ENCODE data around the gene LDLRAD4. TPM values are rescaled to one million over a fixed set of nuclear protein-coding genes. Genes with fewer than 3 reads are reported as not detected.

LDLRAD4 gene
- total and polyA plus RNA-seq, 9 of the 15 experiments (the other 6 are each of a cell fraction or from before 2014, with no cell fraction given): 0.01 TPM; not detected in 8

DNA sequence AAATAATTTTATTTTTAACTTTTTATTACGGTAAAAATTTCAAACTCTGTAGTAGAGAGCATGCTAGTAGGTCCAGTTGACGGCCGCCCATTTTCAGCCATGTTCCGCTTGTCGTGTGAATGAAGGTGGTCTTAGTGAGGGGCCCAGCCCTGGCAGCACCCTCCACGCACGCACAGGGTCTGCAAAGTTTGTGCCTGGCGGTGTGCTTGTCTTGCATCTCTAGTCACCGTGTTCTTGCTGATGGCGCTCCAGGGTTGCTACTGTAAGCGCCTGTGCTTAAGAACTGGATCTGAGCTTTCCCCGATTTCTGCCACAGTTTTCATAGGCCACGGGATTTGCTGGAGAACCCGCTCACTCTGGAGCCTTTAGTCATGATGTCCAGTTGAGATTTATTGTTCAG lies 28.9 kb downstream of the LDLRAD4 start:
- no TSS peak for BruUV-seq (replicated peaks)
- Histone ChIP-seq H3K27me3 (ENCODE audit: control insufficient read depth in 2 of 2, insufficient read depth in 2 of 2, low read length in 2 of 2) (peaks cover 2 to 12% of the 10 kb centered on the region in 2 experiments; a peak in 1 of 5 replicates), H3K4me3 (no peak overlapping the region), H2AFZ (ENCODE audit: low read depth, low read length) (no peak overlapping the region), H4K20me1 (replicated peaks; ENCODE audit: control insufficient read depth, insufficient read depth, low read length) (no peaks in the 10 kb centered on the region), H3K4me2 (ENCODE audit: insufficient read depth, low read length) (no peak overlapping the region), H3K9me3 (replicated peaks; ENCODE audit: control insufficient read depth, insufficient read depth, low read depth, low read length) (no peaks in the 10 kb centered on the region), H3K27ac (ENCODE audit: extremely low read depth, low read depth, low read length) (no peak overlapping the region), H3K79me2 (ENCODE audit: control insufficient read depth, insufficient read depth, low read length) (no peaks in the 10 kb centered on the region), H3K36me3 (ENCODE audit: control insufficient read depth, insufficient read depth, low read length) (no peaks in the 10 kb centered on the region), H3K4me1 (replicated peaks in 1 of 2; ENCODE audit: control insufficient read depth in 2 of 2, insufficient read depth in 2 of 2, low read length in 2 of 2) (no peaks in the 10 kb centered on the region), H3K9me1 (ENCODE audit: control insufficient read depth, insufficient read depth, low read length) (no peaks in the 10 kb centered on the region), H3K9ac (ENCODE audit: insufficient read depth in 1 of 2, low read depth in 2 of 2, low read length in 2 of 2) (no peak overlapping the region)
- CTCF ChIA-PET (ENCODE audit: low intra/inter-chr PET ratio): no interaction called here
- intact Hi-C loops (cut with micrococcal nuclease): no loop called here
- WGBS (ENCODE audit: insufficient coverage, low coverage, missing lambda C conversion rate): 7% methylated on average over 14 of the region's 14 CpGs
- no peak for FAIRE-seq
- no peak for DNase-seq (ENCODE audit: extremely low read depth in 1 of 4, low spot score in 3 of 4)
- ATAC-seq: no peak
- POLR2A ChIA-PET: no interaction called here
- in situ Hi-C loops (cut with MboI): no loop called here
- TF ChIP-seq, protein P1, sequence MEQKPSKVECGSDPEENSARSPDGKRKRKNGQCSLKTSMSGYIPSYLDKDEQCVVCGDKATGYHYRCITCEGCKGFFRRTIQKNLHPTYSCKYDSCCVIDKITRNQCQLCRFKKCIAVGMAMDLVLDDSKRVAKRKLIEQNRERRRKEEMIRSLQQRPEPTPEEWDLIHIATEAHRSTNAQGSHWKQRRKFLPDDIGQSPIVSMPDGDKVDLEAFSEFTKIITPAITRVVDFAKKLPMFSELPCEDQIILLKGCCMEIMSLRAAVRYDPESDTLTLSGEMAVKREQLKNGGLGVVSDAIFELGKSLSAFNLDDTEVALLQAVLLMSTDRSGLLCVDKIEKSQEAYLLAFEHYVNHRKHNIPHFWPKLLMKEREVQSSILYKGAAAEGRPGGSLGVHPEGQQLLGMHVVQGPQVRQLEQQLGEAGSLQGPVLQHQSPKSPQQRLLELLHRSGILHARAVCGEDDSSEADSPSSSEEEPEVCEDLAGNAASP (IDR thresholded peaks at IDR 0.05): no peak
- TF ChIP-seq KAT2B (IDR thresholded peaks at IDR 0.05; ENCODE audit: low read depth, low read length) (no peak), ADNP (tag; IDR thresholded peaks at IDR 0.05) (no peak), KAT7 (CRISPR knock-in tag; IDR thresholded peaks at IDR 0.05; ENCODE audit: borderline replicate concordance) (no peak), EP300 (IDR thresholded peaks at IDR 0.05; ENCODE audit: low read length) (no peak), ZNF76 (CRISPR knock-in tag; IDR thresholded peaks at IDR 0.05; ENCODE audit: borderline replicate concordance) (no peak)
- TF ChIP-seq, protein P2, sequence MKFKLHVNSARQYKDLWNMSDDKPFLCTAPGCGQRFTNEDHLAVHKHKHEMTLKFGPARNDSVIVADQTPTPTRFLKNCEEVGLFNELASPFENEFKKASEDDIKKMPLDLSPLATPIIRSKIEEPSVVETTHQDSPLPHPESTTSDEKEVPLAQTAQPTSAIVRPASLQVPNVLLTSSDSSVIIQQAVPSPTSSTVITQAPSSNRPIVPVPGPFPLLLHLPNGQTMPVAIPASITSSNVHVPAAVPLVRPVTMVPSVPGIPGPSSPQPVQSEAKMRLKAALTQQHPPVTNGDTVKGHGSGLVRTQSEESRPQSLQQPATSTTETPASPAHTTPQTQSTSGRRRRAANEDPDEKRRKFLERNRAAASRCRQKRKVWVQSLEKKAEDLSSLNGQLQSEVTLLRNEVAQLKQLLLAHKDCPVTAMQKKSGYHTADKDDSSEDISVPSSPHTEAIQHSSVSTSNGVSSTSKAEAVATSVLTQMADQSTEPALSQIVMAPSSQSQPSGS (CRISPR knock-in tag; IDR thresholded peaks at IDR 0.05): no peak
- TF ChIP-seq, protein P3, sequence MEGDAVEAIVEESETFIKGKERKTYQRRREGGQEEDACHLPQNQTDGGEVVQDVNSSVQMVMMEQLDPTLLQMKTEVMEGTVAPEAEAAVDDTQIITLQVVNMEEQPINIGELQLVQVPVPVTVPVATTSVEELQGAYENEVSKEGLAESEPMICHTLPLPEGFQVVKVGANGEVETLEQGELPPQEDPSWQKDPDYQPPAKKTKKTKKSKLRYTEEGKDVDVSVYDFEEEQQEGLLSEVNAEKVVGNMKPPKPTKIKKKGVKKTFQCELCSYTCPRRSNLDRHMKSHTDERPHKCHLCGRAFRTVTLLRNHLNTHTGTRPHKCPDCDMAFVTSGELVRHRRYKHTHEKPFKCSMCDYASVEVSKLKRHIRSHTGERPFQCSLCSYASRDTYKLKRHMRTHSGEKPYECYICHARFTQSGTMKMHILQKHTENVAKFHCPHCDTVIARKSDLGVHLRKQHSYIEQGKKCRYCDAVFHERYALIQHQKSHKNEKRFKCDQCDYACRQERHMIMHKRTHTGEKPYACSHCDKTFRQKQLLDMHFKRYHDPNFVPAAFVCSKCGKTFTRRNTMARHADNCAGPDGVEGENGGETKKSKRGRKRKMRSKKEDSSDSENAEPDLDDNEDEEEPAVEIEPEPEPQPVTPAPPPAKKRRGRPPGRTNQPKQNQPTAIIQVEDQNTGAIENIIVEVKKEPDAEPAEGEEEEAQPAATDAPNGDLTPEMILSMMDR (IDR thresholded peaks at IDR 0.05 in 2 of 3, conservative IDR thresholded peaks at IDR 0.05 in 1 of 3; ENCODE audit: insufficient read depth in 2 of 3, low read depth in 1 of 3, low read length in 3 of 3): no peak
- TF ChIP-seq, protein P4, sequence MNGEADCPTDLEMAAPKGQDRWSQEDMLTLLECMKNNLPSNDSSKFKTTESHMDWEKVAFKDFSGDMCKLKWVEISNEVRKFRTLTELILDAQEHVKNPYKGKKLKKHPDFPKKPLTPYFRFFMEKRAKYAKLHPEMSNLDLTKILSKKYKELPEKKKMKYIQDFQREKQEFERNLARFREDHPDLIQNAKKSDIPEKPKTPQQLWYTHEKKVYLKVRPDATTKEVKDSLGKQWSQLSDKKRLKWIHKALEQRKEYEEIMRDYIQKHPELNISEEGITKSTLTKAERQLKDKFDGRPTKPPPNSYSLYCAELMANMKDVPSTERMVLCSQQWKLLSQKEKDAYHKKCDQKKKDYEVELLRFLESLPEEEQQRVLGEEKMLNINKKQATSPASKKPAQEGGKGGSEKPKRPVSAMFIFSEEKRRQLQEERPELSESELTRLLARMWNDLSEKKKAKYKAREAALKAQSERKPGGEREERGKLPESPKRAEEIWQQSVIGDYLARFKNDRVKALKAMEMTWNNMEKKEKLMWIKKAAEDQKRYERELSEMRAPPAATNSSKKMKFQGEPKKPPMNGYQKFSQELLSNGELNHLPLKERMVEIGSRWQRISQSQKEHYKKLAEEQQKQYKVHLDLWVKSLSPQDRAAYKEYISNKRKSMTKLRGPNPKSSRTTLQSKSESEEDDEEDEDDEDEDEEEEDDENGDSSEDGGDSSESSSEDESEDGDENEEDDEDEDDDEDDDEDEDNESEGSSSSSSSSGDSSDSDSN (IDR thresholded peaks at IDR 0.05; ENCODE audit: borderline replicate concordance in 1 of 2, low read depth in 2 of 2, low read length in 2 of 2): no peak
- TF ChIP-seq, protein P5, sequence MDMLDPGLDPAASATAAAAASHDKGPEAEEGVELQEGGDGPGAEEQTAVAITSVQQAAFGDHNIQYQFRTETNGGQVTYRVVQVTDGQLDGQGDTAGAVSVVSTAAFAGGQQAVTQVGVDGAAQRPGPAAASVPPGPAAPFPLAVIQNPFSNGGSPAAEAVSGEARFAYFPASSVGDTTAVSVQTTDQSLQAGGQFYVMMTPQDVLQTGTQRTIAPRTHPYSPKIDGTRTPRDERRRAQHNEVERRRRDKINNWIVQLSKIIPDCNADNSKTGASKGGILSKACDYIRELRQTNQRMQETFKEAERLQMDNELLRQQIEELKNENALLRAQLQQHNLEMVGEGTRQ (CRISPR knock-in tag; IDR thresholded peaks at IDR 0.05): no peak

All from K562 (cell line).